Natural killer cell (primary cell): Measurements from ENCODE around the gene WDFY4. TPM values are rescaled to one million over a fixed set of nuclear protein-coding genes. Genes with fewer than 3 reads are reported as not detected.

Experiments
- ATAC-seq, 3 donors: fragments of 150-1000 bp in 2 of 3; fragments of 200-7000 bp in 1 of 3; cut with Tn5 transposase; 1 replicate in 1 of 3; 2 replicates in 2 of 3; pipeline ENCODE4 v1.10.0; 2021; ENCODE audit warnings: mild to moderate bottlenecking in 2 of 3, moderate library complexity in 2 of 3
- DNase-seq, 2 donors: peaks; one replicate each; pipeline versions ENCODE4 v3.0.0 to v3.0.0-alpha.2; 2013 to 2021; ENCODE audit warnings: mixed read lengths in 1 of 2
- H3K27ac ChIP-seq: one replicate; pipeline ENCODE4 v1.5.1; 2013; ENCODE audit warnings: mild to moderate bottlenecking, low read length
- H3K27me3 ChIP-seq: one replicate; pipeline ENCODE4 v1.6.1; 2013; ENCODE audit warnings: low read length; ENCODE audit not compliant: control insufficient read depth, insufficient read depth
- H3K36me3 ChIP-seq: one replicate; pipeline ENCODE4 v1.6.1; 2013; ENCODE audit warnings: low read length; ENCODE audit not compliant: control insufficient read depth, insufficient read depth
- H3K4me1 ChIP-seq: one replicate; pipeline ENCODE4 v1.6.1; 2013; ENCODE audit warnings: low read length; ENCODE audit not compliant: control insufficient read depth, insufficient read depth
- H3K4me3 ChIP-seq: one replicate; pipeline ENCODE4 v1.5.1; 2013; ENCODE audit warnings: low read length
- H3K9me3 ChIP-seq: one replicate; pipeline ENCODE4 v1.6.1; 2013; ENCODE audit warnings: low read length; ENCODE audit not compliant: control insufficient read depth, insufficient read depth
- H3K27ac Mint-ChIP-seq, 2 donors: one replicate each; pipeline ENCODE4 v1.8.0; 2022; ENCODE audit warnings: mild to moderate bottlenecking in 2 of 2, mixed read lengths in 2 of 2, moderate library complexity in 1 of 2
- H3K27me3 Mint-ChIP-seq, 2 donors: one replicate each; pipeline ENCODE4 v1.8.0; 2022; ENCODE audit warnings: low read depth in 2 of 2, mixed read lengths in 2 of 2
- H3K36me3 Mint-ChIP-seq: one replicate; pipeline ENCODE4 v1.8.0; 2022; ENCODE audit warnings: mixed read lengths
- H3K4me1 Mint-ChIP-seq, 2 donors: one replicate each; pipeline ENCODE4 v1.8.0; 2022; ENCODE audit warnings: mixed read lengths in 2 of 2
- H3K4me3 Mint-ChIP-seq: one replicate; pipeline ENCODE4 v1.8.0; 2022; ENCODE audit warnings: mild to moderate bottlenecking, moderate library complexity, mixed read lengths
- H3K9me3 Mint-ChIP-seq, 2 donors: one replicate each; pipeline ENCODE4 v1.8.0; 2022; ENCODE audit warnings: mixed read lengths in 2 of 2
- WGBS: methylation state at CpG from one replicate; pipeline ENCODE4 v1.1.7; 2013; ENCODE audit warnings: missing lambda C conversion rate; ENCODE audit not compliant: insufficient coverage; 5-methylcytosine and 5-hydroxymethylcytosine counted together
- intact Hi-C: fragments of 100-400 bp; cut with micrococcal nuclease; formaldehyde crosslinking; loops from one replicate; pipeline ENCODE4 v1.14.2; 2022
- total RNA-seq, 4 donors: library from RNA; stranded (reverse); fragments of 120-200 nt in 1 of 4; gene quantifications; one replicate each; pipeline versions ENCODE4 v1.2.3 to v1.2.4, GENCODE V29; 2013 to 2022
- TF ChIP-seq, protein P1 (sequence below): fragments of 200-600 bp; IDR thresholded peaks from one replicate; pipeline ENCODE4 v1.8.0; 2022; ENCODE audit warnings: antibody characterized with exemption

Gene WDFY4
- total RNA-seq, 3 donors from 2014 or later (not counting 1 experiment from before 2014, with no cell fraction given), result 1.7 to 8.4 (median 3.5) TPM

DNA sequence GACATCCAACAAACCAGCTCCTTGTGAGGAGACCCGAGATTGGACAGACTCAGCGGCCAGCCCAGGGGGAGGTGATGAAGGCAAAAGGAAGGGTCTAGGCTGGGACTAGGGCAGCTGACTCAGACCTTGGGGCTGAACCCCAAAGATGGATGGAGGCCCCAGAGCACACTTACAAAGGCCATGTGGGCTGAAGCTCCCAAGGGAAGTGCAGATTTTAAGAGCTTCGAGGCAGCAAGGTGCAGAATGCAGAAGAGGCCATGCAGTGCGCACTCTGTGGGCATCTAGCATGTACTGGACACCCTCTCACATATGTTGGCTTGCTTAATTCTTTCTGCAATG lies 11.8 kb downstream of the WDFY4 start:
- ATAC-seq (no peak), DNase-seq (no peak)
- no peaks in the 10 kb centered on the region for H3K27me3 ChIP-seq
- H3K4me1 ChIP-seq, result no peaks in the 10 kb centered on the region
- Mint-ChIP-seq H3K27ac (no peak overlapping the region), H3K4me1 (no peaks in the 10 kb centered on the region), H3K27me3 (peaks cover 0 to 3% of the 10 kb centered on the region in 2 donors), H3K4me3 (no peak overlapping the region), H3K9me3 (no peaks in the 10 kb centered on the region), H3K36me3 (no peaks in the 10 kb centered on the region)
- 82% methylated on average over 4 of the region's 4 CpGs for WGBS
- no peaks in the 10 kb centered on the region for H3K36me3 ChIP-seq
- intact Hi-C loops, result no loop called here
- no peak overlapping the region for H3K4me3 ChIP-seq
- H3K9me3 ChIP-seq, result no peaks in the 10 kb centered on the region
- H3K27ac ChIP-seq, result no peak overlapping the region
- TF ChIP-seq, protein P1, sequence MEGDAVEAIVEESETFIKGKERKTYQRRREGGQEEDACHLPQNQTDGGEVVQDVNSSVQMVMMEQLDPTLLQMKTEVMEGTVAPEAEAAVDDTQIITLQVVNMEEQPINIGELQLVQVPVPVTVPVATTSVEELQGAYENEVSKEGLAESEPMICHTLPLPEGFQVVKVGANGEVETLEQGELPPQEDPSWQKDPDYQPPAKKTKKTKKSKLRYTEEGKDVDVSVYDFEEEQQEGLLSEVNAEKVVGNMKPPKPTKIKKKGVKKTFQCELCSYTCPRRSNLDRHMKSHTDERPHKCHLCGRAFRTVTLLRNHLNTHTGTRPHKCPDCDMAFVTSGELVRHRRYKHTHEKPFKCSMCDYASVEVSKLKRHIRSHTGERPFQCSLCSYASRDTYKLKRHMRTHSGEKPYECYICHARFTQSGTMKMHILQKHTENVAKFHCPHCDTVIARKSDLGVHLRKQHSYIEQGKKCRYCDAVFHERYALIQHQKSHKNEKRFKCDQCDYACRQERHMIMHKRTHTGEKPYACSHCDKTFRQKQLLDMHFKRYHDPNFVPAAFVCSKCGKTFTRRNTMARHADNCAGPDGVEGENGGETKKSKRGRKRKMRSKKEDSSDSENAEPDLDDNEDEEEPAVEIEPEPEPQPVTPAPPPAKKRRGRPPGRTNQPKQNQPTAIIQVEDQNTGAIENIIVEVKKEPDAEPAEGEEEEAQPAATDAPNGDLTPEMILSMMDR, result no peak

DNA sequence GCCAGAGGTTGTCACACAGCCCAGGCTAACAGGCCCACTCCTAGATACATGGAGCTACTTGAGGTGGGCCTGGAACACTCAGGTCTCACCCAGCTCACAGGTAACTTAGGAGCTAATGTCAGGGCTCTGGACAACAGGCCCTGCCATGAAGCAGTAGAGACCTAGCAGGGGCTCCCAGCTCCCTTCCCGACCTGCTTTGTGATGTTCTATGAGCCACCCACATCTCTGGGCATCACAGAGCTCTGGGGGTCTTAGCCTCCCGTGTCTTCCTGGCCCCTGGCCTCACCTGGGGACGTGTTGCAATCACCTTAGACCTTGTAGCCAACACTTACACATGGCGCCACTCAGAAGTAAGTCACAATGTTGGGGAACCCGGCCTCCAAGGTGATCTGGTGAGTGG lies 12.4 kb downstream of the WDFY4 start:
- H3K9me3 Mint-ChIP-seq, result no peaks in the 10 kb centered on the region
- no peaks in the 10 kb centered on the region for H3K9me3 ChIP-seq
- intact Hi-C loops, result no loop called here
- H3K36me3 ChIP-seq, result no peaks in the 10 kb centered on the region
- H3K4me1 Mint-ChIP-seq, result no peaks in the 10 kb centered on the region
- ATAC-seq (no peak), DNase-seq (no peak)
- no peaks in the 10 kb centered on the region for H3K36me3 Mint-ChIP-seq
- TF ChIP-seq, protein P1, result no peak
- peaks cover 1 to 3% of the 10 kb centered on the region in 2 donors for H3K27me3 Mint-ChIP-seq
- 79% methylated on average over 5 of the region's 5 CpGs for WGBS
- H3K27me3 ChIP-seq, result no peaks in the 10 kb centered on the region
- H3K27ac ChIP-seq, result no peak overlapping the region
- H3K4me3 Mint-ChIP-seq, result no peak overlapping the region
- H3K4me3 ChIP-seq, result no peak overlapping the region
- no peaks in the 10 kb centered on the region for H3K4me1 ChIP-seq
- no peak overlapping the region for H3K27ac Mint-ChIP-seq

DNA sequence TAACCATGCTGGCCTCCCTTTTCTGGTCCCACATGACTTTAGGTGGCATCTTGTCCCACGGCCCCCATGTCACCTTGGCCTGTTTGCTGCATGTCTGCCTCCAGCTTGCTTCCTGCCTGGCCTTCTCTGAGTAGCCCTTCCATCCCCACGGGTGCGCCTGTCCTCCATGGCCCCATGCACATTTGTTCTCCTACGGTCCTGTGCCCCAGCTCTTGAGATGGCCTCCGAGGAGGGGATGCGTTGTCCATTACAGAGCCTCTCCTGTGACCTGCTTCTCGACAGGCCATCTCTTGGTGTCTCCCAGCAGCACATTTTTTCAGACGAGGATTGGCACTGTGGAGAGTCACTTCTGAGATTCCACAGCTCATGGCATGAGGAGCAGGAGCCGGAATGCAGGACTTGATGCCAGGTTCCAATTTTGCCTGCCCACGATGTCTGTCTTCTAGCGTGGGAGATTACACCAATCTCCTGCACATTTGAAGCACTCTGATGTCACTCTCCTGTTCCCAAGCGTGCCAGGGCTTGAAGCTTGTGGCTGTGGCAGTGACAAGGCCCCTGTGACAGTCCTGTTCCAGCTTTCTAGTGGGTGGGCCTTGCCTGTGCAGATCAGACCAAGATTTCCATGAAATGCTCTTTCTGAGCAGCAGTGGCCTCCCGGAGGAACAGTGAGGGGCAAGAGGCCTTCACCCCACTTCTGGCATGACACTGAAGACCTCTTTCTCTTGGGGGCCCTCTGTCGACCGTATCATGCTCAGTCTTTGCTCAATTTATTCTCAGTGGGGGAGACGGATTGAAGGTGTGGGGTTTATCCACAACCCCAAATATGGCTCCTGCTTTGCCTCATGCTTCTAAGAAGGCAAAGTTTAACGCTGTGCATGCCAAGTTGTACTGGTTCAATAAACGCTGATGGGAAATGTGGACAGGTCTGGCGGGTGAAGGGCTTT lies 13.4 kb downstream of the WDFY4 start:
- H3K4me1 Mint-ChIP-seq, result no peaks in the 10 kb centered on the region
- no peaks in the 10 kb centered on the region for H3K4me1 ChIP-seq
- DNase-seq (no peak), ATAC-seq (no peak)
- H3K9me3 ChIP-seq, result no peaks in the 10 kb centered on the region
- H3K9me3 Mint-ChIP-seq, result no peaks in the 10 kb centered on the region
- intact Hi-C loops, result no loop called here
- H3K27me3 ChIP-seq, result no peaks in the 10 kb centered on the region
- peaks cover 0 to 8% of the 10 kb centered on the region in 2 donors for H3K27me3 Mint-ChIP-seq
- no peak overlapping the region for H3K4me3 Mint-ChIP-seq
- no peaks in the 10 kb centered on the region for H3K36me3 ChIP-seq
- no peaks in the 10 kb centered on the region for H3K36me3 Mint-ChIP-seq
- TF ChIP-seq, protein P1, result no peak
- H3K4me3 ChIP-seq, result no peak overlapping the region
- WGBS, result 91% methylated on average over 19 of the region's 19 CpGs
- H3K27ac ChIP-seq, result no peak overlapping the region
- H3K27ac Mint-ChIP-seq, result no peak overlapping the region
